Thoracic aorta (tissue), 2 donors: ENCODE results near the gene RSRC1. TPM values are rescaled to one million over a fixed set of nuclear protein-coding genes. Genes with fewer than 3 reads are reported as not detected.
A peak's percentile ranks its signal among the peaks of the same experiment; 100 is the strongest.

Experiments
- ATAC-seq: fragments of 150-250 bp; one replicate; pipeline ENCODE4 v1.8.0; 2017; ENCODE audit warnings: low read depth; ENCODE audit not compliant: insufficient number of reproducible peaks, low FRiP score
- DNase-seq: peaks from one replicate; pipeline ENCODE4 v3.0.0-alpha.2; 2020; ENCODE audit warnings: low spot score
- H3K27ac ChIP-seq, 2 donors: fragments of 200-600 bp; sonication (generic); 1 replicate in 1 of 2; 2 replicates in 1 of 2; pipeline ENCODE4 v1.5.1; 2016; ENCODE audit warnings: mild to moderate bottlenecking in 2 of 2, moderate library complexity in 2 of 2
- H3K27me3 ChIP-seq: fragments of 200-600 bp; sonication (generic); replicated peaks from 2 replicates; pipeline ENCODE4 v1.6.0; 2016; ENCODE audit warnings: mild to moderate bottlenecking; ENCODE audit not compliant: insufficient read depth
- H3K36me3 ChIP-seq: fragments of 200-600 bp; sonication (generic); one replicate; pipeline ENCODE4 v1.5.1; 2016
- H3K4me1 ChIP-seq, 2 donors: fragments of 200-600 bp; sonication (generic); 1 replicate in 1 of 2; 2 replicates in 1 of 2; pipeline versions ENCODE4 v1.5.1 to v1.6.0; 2016; ENCODE audit warnings: low read depth in 2 of 2, mild to moderate bottlenecking in 1 of 2; ENCODE audit not compliant: control insufficient read depth in 1 of 2
- H3K4me3 ChIP-seq: fragments of 200-600 bp; sonication (generic); 2 replicates; pipeline ENCODE4 v1.5.1; 2016; ENCODE audit warnings: mild to moderate bottlenecking
- H3K9me3 ChIP-seq: fragments of 200-600 bp; sonication (generic); 2 replicates; pipeline ENCODE4 v1.5.1; 2016
- total RNA-seq, 2 donors: library from RNA; depleted of rRNA; stranded (reverse); fragments of >200 nt; gene quantifications; one replicate each; pipeline versions ENCODE4 v1.1.0 to v1.2.3, GENCODE V29; 2016
- TF ChIP-seq, protein P1 (sequence below): fragments of 200-600 bp; sonication (generic); IDR thresholded peaks from one replicate; pipeline ENCODE4 v1.5.1; 2019; ENCODE audit warnings: antibody characterized with exemption

Gene RSRC1
- total RNA-seq, 2 donors from 2014 or later = 26.6 to 39.5 TPM

DNA sequence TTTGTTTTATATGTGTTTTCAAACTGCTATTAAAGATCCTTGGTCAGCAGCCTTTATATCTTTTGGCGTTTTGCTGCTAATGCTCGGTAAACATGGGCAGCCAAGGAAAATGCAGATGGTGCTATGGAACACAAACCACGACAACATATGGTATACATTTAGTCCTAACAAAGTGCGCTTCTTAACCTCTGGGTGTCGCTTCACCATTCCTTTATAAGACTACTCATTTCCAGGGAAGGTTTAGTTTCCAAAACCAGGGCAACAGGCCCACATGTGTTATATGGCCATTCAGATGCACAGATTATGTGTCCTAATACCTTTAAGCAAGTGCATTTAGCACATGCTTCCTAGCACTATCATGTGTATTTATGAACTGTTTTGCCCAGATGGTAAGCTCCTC is 18.4 kb upstream of the RSRC1 start:
- DNase-seq (no peak), ATAC-seq (no peak)
- no peaks in the 10 kb centered on the region for H3K9me3 ChIP-seq
- H3K36me3 ChIP-seq = no peaks in the 10 kb centered on the region
- H3K27ac ChIP-seq = no peak overlapping the region
- H3K27me3 ChIP-seq = peaks cover 18% of the 10 kb centered on the region
- no peak overlapping the region for H3K4me3 ChIP-seq
- H3K4me1 ChIP-seq = no peaks in the 10 kb centered on the region
- TF ChIP-seq, protein P1, sequence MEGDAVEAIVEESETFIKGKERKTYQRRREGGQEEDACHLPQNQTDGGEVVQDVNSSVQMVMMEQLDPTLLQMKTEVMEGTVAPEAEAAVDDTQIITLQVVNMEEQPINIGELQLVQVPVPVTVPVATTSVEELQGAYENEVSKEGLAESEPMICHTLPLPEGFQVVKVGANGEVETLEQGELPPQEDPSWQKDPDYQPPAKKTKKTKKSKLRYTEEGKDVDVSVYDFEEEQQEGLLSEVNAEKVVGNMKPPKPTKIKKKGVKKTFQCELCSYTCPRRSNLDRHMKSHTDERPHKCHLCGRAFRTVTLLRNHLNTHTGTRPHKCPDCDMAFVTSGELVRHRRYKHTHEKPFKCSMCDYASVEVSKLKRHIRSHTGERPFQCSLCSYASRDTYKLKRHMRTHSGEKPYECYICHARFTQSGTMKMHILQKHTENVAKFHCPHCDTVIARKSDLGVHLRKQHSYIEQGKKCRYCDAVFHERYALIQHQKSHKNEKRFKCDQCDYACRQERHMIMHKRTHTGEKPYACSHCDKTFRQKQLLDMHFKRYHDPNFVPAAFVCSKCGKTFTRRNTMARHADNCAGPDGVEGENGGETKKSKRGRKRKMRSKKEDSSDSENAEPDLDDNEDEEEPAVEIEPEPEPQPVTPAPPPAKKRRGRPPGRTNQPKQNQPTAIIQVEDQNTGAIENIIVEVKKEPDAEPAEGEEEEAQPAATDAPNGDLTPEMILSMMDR = no peak

DNA sequence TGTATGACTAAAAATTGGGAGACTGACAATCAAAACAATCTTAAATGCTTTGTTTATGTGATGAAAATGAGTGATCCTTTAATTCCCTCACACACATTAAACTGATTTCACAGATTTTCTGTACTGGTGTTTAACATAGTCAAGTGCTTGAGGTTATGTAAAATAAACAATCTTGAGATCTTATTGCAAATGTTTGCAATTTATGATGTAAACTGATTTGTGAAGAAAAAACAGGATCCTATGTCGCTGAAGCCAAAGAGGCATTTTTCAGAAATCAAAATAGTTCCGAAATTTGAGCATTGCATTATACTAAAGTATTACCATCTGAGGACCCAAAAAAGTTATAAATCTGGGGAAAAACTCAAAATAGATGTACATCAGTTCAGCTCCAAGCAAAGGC is 16.4 kb upstream of the RSRC1 start:
- Histone ChIP-seq H3K36me3 (no peaks in the 10 kb centered on the region), H3K27me3 (peaks cover 23% of the 10 kb centered on the region), H3K27ac (no peak overlapping the region), H3K4me3 (no peak overlapping the region), H3K9me3 (no peaks in the 10 kb centered on the region), H3K4me1 (peaks cover 3 to 10% of the 10 kb centered on the region in 2 donors)
- no peak for ATAC-seq
- TF ChIP-seq, protein P1 = no peak
- no peak for DNase-seq

DNA sequence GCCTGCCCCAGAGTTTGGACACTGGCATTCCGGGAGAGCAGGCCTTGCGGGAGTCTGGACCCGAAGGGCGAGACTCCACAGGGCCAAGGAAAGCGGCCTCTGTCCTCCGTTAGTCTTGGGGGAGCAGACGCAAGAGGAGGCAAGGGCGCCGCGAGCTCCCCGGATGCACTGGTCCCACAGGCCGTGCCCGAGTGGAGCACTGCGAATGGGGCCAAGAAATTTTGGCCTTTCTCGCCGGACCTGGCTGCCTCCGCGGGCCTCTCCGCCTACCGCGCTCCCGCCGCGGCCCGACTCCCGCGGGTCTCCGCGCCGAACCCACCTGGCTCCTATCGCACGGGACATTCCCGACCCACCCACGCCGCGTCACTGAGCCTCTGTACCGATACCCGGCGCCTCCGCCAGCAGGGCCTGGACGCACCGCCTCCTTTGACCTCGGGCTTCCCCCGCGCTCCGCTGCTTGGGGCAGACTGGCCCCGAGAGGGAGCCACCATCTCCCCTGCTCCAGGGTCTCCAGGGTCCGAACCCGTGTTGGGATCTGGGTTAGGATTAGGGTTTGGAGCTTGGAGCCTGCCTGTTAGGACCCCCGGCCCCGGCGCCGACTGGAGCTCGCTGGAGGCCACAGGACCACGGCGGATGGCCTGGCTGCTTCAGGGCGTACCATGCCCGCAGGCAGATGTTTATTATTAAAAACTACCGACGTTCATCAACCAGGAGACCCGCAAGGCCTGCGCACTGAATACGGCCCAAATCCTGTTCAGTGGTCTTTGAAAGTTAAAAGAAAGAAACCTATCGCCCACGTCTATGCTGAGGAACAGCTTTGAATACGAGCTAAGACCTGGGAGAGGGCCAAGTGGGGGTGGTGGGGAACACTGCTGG is 15.4 kb upstream of the RSRC1 start:
- no peaks in the 10 kb centered on the region for H3K9me3 ChIP-seq
- H3K27ac ChIP-seq = no peak overlapping the region
- ATAC-seq = no peak
- TF ChIP-seq, protein P1 = no peak
- DNase-seq = no peak
- peaks cover 32% of the 10 kb centered on the region for H3K27me3 ChIP-seq
- no peaks in the 10 kb centered on the region for H3K36me3 ChIP-seq
- H3K4me1 ChIP-seq = peaks cover 3 to 10% of the 10 kb centered on the region in 2 donors
- H3K4me3 ChIP-seq = peak overlapping the region; percentile 15

DNA sequence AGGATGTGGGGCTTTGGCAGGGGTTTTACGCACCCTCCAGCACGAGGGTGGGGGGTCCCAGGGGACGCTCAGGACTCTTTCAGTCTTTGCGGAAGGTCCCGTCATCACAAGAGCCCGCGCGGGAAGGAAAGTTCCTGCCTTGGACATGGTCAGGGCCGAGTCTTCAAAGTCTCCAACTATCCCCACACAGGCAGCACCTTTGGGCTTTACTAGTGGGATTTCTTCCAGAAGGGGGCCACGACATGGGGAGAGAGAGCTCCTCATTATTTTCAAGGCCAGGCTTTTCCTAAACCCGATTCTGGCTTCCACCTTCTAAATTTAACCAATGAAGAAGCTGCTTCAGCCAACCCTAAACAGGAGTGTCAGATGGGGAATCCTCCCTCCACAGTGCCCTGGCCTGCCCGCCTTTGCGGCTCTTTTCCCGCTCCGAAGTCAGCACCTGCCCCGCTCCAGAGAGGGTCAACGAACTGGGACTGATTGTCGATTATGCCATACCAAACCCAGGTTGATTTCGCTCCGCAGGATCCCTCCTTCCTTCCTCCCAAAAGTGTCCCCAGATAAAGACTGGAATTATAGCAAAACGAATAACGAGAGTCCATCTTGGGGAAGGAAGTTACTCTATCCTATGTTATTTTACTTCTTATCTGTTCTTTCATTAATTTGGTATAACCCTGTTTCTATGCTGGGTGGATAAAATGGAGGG is 14.6 kb upstream of the RSRC1 start:
- no peaks in the 10 kb centered on the region for H3K9me3 ChIP-seq
- TF ChIP-seq, protein P1 = no peak
- ATAC-seq = no peak
- no peak overlapping the region for H3K4me3 ChIP-seq
- no peaks in the 10 kb centered on the region for H3K36me3 ChIP-seq
- H3K27ac ChIP-seq = no peak overlapping the region
- DNase-seq = no peak
- peaks cover 39% of the 10 kb centered on the region for H3K27me3 ChIP-seq
- peaks cover 3 to 10% of the 10 kb centered on the region in 2 donors for H3K4me1 ChIP-seq
